RWPE1 (cell line): ENCODE measurements around the gene NELFB.

Experiments
- CTCF ChIA-PET: fragments of 350-600 bp; sonication (Branson Sonifier 250); formaldehyde crosslinking; extraction: SDS; loops from one replicate; lab custom pipeline; 2021; lab: Yijun Ruan, JAX
- POLR2A ChIA-PET: fragments of 400-600 bp; formaldehyde crosslinking; extraction: SDS; loops from one replicate; lab custom pipeline; 2020; ENCODE audit warnings: antibody characterized with exemption; ENCODE audit not compliant: low non-redundant PET; lab: Yijun Ruan, JAX
- DNase-seq: peaks from one replicate; pipeline ENCODE4 v3.0.0; 2012; ENCODE audit warnings: low spot score
- H3K27ac ChIP-seq: fragments of 450-650 bp; 2 replicates; pipeline ENCODE4 v1.5.1; 2017
- CTCF ChIP-seq: fragments of 450-650 bp; conservative IDR thresholded peaks from 2 replicates; pipeline ENCODE4 v1.5.1; 2017; ENCODE audit warnings: low read depth, mild to moderate bottlenecking

The NELFB gene

DNA sequence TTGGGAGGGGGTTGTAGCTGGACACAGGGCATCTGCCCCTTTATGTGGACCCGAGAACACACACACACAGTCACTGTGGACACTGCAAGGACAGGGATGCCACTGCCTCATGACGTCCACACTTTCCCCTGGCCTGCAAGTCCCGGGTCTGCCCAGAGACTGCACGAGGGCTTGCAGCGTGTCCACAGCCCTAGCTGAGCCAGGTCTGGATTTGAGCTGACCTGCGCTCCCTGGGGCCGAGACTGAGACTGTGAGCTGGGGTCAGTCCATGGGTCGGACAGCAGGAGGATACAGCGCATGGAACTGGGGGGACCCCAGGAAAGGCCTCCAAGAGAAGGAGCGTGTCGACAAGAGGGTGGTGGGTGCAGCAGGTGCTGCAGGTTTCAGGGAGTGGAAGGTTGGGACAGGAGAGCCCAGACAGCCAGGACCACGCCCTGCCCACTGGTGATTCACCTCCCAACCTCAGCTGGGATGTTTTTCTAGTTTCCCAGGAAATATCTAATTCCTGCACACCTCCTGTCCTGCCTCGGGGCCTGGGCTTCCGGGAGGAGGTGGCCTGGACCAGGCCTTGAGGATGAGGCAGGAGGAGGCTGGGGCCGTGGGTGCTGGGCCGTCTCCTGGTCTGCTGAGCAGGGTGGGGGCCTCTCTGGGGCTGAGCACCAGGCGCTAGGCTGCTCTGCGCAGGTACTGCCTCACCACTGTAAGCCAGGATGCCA lies 28.6 kb upstream of the NELFB start:
- no peak for TF ChIP-seq CTCF
- CTCF ChIA-PET, result interaction anchor here (0.6 to 3.3 kb wide), 21 partner anchors 9 to 473 kb away, joined by 3 to 37 read pairs (median 5); partner anchors contain the start of genes ANAPC2, SSNA1 and TPRN
- POLR2A ChIA-PET, result interaction anchor here (0.6 to 2.3 kb wide), 8 partner anchors 10 to 140 kb away, joined by 3 to 16 read pairs (median 4); partner anchors contain the start of genes ANAPC2, MAN1B1 and SSNA1
- peak; percentile 91 for DNase-seq
- H3K27ac ChIP-seq, result peak overlapping the region; percentile 95

DNA sequence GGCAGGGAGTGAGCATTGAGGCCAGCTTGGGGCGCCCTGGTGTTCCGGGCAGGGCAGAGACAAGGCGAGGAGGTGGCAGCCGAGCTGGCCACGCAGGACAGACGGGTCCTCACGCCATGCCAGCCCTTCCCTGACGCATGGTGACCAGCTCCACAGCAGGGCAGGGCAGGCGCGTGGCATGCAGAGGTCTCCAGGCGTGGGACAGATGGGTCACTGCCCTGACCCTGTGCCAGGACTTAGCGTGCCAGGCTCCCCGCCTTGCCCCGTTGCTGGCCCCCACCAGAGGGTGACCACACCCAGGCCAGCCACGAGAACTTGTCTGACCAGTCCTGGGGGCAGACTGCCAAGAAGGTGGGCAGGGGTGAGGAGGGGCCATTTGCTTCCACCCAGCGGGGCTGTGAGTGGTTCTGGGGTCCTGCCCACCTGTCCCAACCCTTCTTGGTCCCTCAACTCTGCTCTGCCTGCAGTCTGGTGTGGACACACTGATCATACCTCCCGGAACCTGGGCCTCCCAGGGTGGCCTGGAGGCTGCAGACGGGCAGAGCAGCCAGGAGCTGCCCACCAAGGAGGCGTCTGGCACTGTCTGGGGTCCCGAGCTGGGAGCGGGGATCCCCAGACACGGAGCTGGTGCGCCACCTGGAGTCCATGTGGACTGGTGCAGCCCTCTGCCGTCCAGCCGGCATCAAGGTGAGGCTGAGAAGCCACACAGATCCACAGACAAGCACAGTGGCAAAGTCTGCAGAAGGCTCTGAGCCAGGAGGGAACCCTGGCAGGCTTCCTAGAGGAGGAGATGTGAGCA lies 27.9 kb upstream of the NELFB start, which contains the start of gene RNF224:
Gene RNF224 (plus strand): TSS at position 449 of the 799 bp plus-strand sequence. CDS start 834 bp downstream, outside the sequence.
- peak within 1 kb of the TSS; percentile 95 for H3K27ac ChIP-seq
- POLR2A ChIA-PET, result interaction anchor here (0.6 to 2.3 kb wide), 10 partner anchors 10 to 140 kb away, joined by 3 to 16 read pairs (median 4); partner anchors contain the start of genes ANAPC2, MAN1B1, SSNA1 and TPRN
- TF ChIP-seq CTCF, result peak; percentile 99
- CTCF ChIA-PET, result interaction anchor here (0.5 to 3.3 kb wide), 30 partner anchors 8 to 472 kb away, joined by 3 to 37 read pairs (median 5); partner anchors contain the start of genes ANAPC2, DPP7, SSNA1 and TPRN
- peak; percentile 88 for DNase-seq

DNA sequence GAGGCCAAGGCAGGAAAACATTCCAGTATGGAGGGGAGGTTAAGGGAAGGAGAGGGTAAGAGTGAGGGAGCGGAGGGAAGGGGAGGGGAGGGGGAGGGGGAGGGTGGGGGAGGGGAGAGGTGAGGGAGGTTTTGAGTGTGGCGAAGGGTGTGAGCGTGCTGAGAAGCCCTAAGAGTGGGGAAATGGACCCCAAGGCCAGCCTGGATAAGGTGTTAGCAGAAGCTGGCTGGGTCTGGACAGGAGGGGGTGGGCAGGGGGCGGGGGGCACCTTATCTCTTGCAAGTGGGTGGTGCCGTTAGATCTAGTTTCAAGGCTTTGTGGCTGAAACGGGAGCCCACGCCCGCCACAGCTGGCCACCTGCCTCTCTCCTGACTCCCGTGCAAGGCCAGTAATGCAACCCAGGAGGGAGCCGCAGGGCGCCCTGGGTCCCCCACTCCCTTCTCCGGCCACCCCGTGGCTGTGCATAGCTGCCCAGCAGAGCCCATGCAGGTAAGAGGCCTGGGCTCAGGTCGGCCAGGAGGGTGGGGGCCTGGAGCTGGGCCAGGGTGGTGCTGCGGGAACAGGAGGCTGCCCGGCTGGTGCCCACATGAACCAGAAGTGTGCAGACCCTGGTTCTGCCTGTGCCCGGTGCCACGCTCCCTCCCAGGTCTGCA lies 27.1 kb upstream of the NELFB start:
- CTCF ChIA-PET, result interaction anchor here (0.6 to 3.3 kb wide), 14 partner anchors 9 to 113 kb away, joined by 3 to 37 read pairs (median 10); partner anchors contain the start of genes ANAPC2, DPP7, SSNA1 and TPRN
- peak; percentile 24; the same call in 1 of the 2 replicates for TF ChIP-seq CTCF
- peak overlapping the region; percentile 95 for H3K27ac ChIP-seq
- DNase-seq, result no peak
- POLR2A ChIA-PET, result interaction anchor here (0.7 to 2.3 kb wide), 4 partner anchors 27 to 98 kb away, joined by 3 to 16 read pairs (median 4); partner anchors contain the start of genes ANAPC2, SSNA1 and TPRN

DNA sequence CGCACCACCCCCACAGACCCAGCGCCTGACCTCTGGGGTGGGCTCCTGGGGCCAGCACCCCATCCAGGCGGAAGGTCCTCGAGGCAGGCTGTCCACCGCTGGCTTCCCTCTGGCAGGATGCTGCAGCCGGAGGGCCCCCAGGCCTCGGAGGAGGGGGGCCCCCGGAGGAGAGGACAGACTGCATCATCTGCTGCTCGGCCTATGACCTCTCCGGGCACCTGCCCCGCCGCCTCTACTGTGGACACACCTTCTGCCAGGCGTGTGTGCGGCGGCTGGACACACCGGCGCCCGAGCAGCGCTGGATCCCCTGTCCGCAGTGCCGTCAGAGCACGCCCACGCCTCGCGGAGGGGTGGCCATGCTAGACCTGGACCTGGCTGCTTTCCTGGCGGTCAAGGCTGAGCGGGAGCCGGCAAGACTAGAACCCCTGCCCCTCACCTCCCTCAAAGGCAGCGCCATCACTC lies 26.6 kb upstream of the NELFB start:
- CTCF ChIA-PET, result interaction anchor here (0.6 to 3.3 kb wide), 7 partner anchors 8 to 113 kb away, joined by 3 to 37 read pairs (median 9); partner anchors contain the start of genes ANAPC2, DPP7 and SSNA1
- DNase-seq, result no peak
- TF ChIP-seq CTCF, result no peak
- H3K27ac ChIP-seq, result peak overlapping the region; percentile 95
- POLR2A ChIA-PET, result no interaction called here

DNA sequence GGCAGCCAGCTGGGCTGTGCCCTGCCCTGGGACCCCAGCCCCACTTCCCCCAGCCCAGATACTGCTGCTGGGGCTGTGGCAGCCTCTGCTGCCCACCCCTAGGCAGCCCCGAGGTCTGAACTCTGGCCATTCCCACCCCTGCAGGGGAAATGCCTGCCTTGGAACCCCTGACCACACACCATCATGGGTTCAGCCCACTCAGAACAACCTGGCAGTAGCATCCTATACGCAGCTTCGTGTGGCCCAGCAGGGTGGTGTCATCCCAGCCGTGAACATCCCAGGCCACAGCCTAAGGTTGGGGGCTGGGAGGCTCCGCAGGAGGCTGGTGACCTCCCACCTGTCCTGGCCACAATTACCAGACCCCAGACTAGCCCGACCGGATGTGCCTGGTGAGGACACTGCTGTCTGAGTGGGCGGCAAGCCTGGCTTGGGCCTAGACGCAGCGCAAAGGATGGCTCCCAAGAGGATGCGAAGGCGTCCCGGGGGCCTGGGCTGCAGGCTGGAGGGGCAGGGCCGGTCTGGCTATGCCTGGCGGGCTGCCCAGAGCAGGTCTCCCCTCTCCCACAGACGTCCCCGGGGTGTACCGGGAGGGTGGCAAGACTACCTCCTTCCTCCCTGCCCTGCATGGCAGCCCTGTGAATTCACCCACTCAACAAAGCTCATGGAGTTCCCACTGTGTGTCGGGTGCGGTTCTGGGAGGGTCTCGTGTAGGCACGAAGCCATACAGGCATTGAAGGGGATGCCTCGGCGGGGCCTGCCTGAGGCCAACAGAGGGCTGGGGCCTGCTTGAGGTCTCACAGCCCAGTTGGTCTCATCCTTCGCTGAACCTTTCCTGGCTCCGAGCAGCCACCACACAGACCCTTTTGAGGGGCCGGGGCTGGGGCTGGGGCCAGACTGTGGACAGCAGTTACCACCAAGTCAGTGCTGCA lies 25.9 kb upstream of the NELFB start:
- TF ChIP-seq CTCF, result no peak
- H3K27ac ChIP-seq, result no peak overlapping the region
- DNase-seq, result no peak
- ChIA-PET CTCF (interaction anchor here (0.9 to 3.3 kb wide), 2 partner anchors 40 kb away, joined by 3 to 37 read pairs; partner anchors contain the start of genes ANAPC2 and SSNA1), POLR2A (interaction anchor here (0.8 kb wide), 1 partner anchor 12 kb away, joined by 4 read pairs; the partner anchor contains the start of gene TUBB4B)
